Jurkat, Clone E6-1 (cell line): ENCODE data around the gene FGF9. TPM values are rescaled to one million over a fixed set of nuclear protein-coding genes. Genes with fewer than 3 reads are reported as not detected.
A peak's percentile ranks its signal among the peaks of the same experiment; 100 is the strongest.

Source experiments
- DNase-seq: peaks from one replicate; pipeline ENCODE4 v3.0.0-alpha.2; 2011; ENCODE audit warnings: low read depth, low spot score
- H3K4me3 ChIP-seq: 2 replicates; pipeline ENCODE4 v1.5.1; 2011; ENCODE audit warnings: mild to moderate bottlenecking, low read length, control low read depth, moderate library complexity
- polyA plus RNA-seq: library from polyadenylated mRNA; unstranded; fragments of >200 nt; gene quantifications from one replicate; pipeline ENCODE4 v1.2.1, GENCODE V29; 2012; ENCODE audit warnings: missing spikeins; ENCODE audit not compliant: insufficient read length, insufficient read depth

FGF9 gene
- 5.8 TPM for polyA plus RNA-seq

DNA sequence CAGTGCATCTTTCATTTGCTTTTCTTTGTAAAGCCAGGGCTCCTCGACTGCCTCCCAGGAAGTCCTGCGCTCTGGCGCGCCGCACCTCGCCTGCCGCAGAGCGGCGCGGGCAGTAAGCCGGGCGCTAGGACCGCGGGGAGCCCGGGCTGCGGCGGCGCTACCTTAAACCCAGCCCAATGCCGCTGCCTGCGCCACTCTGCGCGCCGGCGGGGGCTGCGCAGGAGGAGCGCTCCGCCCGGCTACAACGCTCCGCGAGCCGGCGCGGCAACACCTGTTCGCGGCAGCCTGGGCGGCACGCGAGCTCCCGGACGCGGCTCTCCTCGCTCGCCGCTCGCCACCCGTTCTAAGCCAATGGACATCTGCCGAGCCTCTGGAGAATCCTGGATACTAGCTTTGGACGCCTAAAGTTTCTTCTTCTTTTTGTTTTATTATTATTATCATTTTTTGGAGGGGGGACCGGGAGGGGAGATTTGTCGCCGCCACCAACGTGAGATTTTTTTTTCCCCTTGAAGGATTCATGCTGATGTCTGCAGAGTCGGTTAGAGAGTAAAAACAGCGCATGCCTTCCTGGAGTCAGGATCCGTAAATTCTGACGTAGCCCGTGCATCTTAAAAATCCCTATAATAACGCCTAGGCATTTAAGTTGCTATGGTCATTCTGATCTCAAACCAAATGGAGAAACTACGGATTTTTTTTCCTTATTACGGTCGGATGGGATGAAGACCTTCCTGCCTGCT, at the start of gene FGF9:
TSS of gene FGF9 (plus strand) at position 191 of the 737 bp plus-strand sequence. CDS start 840 bp downstream, outside the sequence.
- peak within 1 kb of the TSS; percentile 84 for H3K4me3 ChIP-seq
- DNase-seq, result peak; percentile 88

- H3K4me3 ChIP-seq, result no peak overlapping the region
- DNase-seq, result peak; percentile 54
These were observed 45.5 kb upstream of the FGF9 start for GRCh38 chr13:21625366-21625765.

DNA sequence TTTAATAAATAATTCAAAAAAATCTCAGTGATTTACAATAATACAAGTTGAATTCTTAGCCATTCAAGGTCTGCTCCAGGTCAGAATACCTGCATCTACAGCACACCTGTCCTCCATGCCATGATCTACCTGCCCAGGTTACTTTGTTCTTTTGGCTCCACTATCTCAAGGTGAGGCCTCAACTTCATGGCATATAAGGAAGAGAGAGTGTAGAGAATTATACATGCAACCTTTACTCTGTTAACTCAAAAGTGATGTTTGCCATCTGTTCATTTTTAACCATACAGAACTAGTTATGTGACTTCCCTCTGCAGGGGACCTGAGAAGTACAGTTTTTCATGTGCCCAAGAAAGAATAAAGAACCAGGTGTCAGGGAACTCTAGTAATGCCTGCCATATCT, 38.7 kb upstream of the FGF9 start:
- H3K4me3 ChIP-seq, result no peak overlapping the region
- DNase-seq, result no peak

DNA sequence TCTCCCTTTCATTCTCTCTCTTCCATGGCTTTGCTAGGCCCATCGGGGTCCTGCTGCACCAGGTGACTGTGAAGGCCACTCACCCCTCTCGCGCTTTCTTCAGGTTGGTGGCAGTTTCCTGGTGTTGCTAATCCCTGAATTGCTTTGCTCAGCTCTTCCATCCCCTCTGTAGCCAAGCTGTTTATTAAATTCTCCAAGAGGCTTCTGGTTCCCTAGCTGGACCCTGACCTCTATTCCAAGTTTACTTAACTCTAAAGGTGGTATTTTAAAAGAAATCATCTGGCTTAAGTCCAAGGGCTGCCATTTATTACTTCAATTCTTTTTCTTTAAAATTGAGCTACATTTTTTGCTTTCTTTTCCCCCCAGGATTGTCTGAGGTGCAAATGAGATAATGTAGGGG, 34.2 kb upstream of the FGF9 start:
- DNase-seq, result no peak
- H3K4me3 ChIP-seq, result no peak overlapping the region

DNA sequence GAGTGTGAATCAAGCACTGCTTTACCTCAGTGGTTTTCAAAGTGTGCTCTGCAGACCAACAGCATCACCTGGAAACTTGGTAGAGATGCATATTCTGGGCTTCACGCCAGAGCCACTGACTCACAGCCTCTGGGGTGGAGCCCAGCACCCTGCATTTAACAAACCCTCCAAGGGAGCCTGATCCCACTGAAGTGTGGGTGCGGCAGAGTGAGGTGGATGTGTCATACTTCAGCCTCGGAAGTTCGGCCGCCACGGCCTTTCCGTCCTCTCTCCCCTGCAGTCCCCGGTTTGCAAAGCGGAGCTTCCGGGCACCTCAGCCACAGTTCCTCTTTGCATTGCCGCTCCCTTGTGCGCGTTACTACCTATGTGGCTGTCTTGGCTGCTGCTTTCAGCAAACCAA, 33.6 kb upstream of the FGF9 start:
- DNase-seq, result no peak
- H3K4me3 ChIP-seq, result no peak overlapping the region

DNA sequence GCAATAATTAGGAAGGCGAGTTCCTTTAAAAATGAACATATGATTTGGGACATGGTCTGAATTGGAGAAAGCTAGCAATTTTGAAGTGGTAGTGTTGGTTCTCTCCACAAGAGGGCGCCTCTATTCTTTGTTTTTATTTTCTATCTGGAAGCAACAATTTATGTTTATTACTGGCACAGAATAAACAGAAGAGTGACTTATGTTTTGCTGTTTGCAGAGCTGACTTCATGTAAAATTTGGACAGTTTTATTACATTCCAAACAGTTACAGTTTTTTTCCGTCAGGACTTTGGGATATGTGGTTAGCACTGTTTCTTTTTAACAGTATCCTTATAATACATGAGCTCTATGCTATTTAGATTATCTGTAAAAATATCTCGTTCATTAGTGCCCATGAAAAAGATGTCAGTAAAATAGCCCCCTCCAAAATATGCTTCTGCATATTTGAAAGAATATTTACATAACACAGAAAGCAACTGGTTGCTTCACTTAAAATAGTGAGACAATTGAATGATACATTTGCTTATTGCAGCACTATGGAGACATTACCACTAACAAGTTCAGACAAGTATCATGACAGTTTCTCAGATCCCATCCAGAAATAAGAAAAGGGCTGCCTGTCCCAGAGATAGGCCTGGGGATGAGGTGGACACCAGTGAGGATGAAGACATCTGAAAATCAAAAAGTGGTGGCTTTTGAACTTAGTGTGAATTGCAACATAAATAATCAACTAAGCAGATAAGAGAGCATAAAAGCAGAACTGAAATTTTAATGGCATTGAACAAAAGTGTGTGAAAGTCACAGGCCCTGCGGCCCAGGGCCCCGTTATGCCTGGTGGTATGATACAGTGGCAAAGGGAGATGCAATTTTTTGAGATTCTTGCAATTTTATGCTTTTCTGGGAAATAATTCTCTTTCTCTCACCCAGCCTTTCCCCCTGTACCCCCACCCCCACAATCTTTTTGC, 32.3 kb upstream of the FGF9 start:
- DNase-seq, result peak; percentile 20
- no peak overlapping the region for H3K4me3 ChIP-seq

DNA sequence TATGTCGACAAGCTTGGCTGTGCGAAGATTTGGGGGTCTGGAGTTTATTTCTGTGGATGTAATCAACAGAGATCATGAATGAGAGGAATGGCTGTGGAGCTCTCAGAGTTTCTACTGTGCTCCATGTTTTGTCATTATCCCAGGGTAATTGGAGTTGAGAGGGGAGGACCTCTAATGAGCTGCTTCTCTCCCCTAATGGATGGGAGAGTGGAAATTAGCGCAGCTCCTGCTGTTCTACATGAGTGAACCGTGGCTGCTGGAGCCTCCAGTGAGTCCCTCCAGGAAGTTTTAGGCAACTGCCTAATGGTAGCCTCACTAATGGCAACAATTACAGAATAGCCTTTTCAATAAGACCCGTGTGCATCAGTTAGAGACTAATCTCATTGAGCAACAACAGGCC, 31.3 kb upstream of the FGF9 start:
- no peak for DNase-seq
- H3K4me3 ChIP-seq, result no peak overlapping the region

- no peak overlapping the region for H3K4me3 ChIP-seq
- no peak for DNase-seq
These were observed 29.2 kb upstream of the FGF9 start for GRCh38 chr13:21641629-21642028.

GRCh38 chr13:21657538-21657937, 13.3 kb upstream of the FGF9 start:
- no peak overlapping the region for H3K4me3 ChIP-seq
- no peak for DNase-seq

GRCh38 chr13:21659087-21659486, 11.8 kb upstream of the FGF9 start:
- no peak for DNase-seq
- H3K4me3 ChIP-seq, result no peak overlapping the region

DNA sequence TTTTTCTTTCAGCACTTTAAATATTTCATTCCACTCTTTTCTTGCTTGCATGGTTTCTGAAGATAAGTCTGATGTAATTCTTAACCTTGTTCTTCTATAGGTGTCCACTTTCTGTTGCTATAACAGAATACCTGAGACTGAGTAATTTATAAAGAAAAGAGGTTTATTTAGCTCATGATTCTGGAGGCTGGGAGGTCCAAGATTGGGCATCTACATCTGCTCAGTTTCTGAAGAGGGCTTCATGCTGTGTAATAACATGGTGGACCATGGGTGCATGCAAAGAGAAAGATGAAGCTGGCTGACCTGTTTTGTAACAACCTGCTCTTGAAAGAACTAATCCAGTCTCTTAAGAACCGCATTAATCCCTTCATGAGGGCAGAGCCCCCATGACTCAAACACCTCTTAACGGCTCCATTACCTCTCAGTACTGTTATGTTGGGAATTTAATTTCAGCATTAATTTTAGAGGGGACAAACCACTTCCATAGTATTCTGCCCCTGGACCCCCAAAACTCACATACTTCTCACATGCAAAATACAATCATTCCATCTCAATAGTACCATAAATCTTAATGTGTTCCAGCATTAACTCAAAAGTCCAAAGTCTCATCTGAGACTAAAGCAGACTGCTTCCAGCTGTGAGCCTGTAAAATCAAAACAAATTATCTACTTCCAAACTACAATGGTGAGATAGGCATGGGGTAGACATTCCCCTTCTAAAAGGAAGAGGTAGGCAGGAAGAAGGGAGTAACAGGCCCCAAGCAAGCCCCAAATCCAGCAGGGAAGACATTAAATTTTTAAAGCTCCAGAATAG, 9.6 kb upstream of the FGF9 start:
- H3K4me3 ChIP-seq, result no peak overlapping the region
- no peak for DNase-seq

- H3K4me3 ChIP-seq, result no peak overlapping the region
- DNase-seq, result no peak
These were observed 7.7 kb upstream of the FGF9 start for GRCh38 chr13:21663197-21663596.

GRCh38 chr13:21668732-21669275, 2.1 kb upstream of the FGF9 start:
- no peak for DNase-seq
- peak overlapping the region; percentile 84; the same call in 1 of the 2 replicates for H3K4me3 ChIP-seq

DNA sequence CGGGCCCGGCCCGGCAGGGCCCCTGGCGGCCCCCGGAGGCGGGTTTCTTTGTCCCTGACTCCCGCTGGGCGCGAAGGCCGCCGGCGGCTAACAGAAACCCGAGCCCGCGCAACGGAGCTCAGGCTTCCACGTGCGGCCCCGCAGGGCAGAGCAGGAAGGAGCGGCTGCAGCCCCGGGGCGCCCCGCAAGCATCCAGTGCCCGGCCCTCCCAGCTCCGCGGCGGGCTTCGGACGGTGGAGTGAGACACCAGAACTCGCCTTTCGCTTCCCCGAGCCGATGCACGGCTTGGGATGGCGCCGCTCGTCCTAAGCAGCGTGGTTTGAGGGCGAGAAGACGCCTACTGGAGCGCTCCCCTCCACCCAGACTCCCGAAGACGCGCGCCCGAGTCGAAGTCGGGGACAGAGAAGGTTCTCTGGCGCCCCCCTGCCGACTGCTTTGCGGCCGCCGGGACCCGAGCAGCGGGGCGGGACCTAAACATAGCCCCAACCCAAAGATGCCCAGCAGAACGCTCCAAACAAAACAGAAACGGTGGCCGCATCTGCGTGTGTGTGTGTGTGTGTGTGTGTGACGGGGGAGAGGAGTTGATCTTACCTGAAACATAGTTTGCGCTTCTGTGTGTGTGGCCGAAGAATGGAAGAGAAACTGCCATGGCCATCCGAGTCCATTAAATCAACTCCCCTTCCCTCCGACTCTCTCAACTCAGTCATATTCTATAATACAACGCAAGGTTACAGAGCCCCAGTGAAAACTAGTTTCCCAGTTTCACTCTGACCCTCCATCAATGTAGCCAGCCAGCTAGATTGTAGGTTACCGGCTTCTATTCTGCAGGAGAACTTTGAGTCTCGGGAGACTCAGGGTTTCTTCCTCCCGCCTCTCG, 629 bp upstream of the FGF9 start:
- H3K4me3 ChIP-seq, result peak overlapping the region; percentile 84
- DNase-seq, result peak; percentile 69

DNA sequence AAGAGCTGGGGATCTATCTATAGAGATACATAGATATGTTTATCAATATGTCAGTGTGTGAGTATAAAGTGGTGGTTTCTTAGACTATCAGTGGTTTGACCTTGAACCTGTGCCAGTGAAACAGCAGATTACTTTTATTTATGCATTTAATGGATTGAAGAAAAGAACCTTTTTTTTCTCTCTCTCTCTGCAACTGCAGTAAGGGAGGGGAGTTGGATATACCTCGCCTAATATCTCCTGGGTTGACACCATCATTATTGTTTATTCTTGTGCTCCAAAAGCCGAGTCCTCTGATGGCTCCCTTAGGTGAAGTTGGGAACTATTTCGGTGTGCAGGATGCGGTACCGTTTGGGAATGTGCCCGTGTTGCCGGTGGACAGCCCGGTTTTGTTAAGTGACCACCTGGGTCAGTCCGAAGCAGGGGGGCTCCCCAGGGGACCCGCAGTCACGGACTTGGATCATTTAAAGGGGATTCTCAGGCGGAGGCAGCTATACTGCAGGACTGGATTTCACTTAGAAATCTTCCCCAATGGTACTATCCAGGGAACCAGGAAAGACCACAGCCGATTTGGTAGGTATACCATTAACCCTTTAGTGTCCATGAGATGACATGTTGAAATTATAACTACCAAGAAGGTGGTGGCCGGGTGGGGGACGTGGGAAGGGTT, 880 bp downstream of the FGF9 start:
- H3K4me3 ChIP-seq, result peak overlapping the region; percentile 84
- DNase-seq, result no peak

GRCh38 chr13:21672287-21672680, 1.4 kb downstream of the FGF9 start:
- H3K4me3 ChIP-seq, result peak overlapping the region; percentile 84
- DNase-seq, result no peak

GRCh38 chr13:21672796-21673538, 2.1 kb downstream of the FGF9 start:
- no peak for DNase-seq

More at GRCh38 chr13:21672796-21673538, 2.1 kb downstream of the FGF9 start:
- H3K4me3 ChIP-seq, result peak overlapping the region; percentile 84
